ENCODE measurements around the gene HOXD12. TPM values are rescaled to one million over a fixed set of nuclear protein-coding genes. Genes with fewer than 3 reads are reported as not detected.
A peak's percentile ranks its signal among the peaks of the same experiment; 100 is the strongest.

The HOXD12 gene
- total RNA-seq, 2 donors from 2014 or later: not detected

DNA sequence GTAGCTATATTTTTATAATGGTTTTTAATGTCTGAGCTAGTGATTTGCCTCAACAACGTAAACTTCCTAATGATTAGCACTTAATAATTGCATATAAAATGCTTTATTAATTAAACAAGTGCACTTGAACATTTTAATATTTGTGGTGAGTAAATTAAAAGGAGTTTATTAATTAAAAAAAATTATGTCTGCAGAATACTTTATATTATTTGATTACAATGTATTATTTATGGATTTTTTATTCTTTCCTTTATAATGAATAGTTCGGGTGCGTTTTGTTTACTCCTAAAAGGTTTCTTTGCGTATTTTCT is 32.2 kb downstream of the HOXD12 start:
- Histone ChIP-seq H3K9me3 (no peaks in the 10 kb centered on the region), H3K4me1 (no peaks in the 10 kb centered on the region), H3K36me3 (no peaks in the 10 kb centered on the region), H3K27ac (no peak overlapping the region), H3K9ac (ENCODE audit: low read depth in 2 of 2, low read length in 2 of 2) (peak overlapping the region in 1 of 2 donors; percentile 63), H3K4me3 (no peak overlapping the region), H3K27me3 (peaks cover 28% of the 10 kb centered on the region)
- TF ChIP-seq, protein P1, sequence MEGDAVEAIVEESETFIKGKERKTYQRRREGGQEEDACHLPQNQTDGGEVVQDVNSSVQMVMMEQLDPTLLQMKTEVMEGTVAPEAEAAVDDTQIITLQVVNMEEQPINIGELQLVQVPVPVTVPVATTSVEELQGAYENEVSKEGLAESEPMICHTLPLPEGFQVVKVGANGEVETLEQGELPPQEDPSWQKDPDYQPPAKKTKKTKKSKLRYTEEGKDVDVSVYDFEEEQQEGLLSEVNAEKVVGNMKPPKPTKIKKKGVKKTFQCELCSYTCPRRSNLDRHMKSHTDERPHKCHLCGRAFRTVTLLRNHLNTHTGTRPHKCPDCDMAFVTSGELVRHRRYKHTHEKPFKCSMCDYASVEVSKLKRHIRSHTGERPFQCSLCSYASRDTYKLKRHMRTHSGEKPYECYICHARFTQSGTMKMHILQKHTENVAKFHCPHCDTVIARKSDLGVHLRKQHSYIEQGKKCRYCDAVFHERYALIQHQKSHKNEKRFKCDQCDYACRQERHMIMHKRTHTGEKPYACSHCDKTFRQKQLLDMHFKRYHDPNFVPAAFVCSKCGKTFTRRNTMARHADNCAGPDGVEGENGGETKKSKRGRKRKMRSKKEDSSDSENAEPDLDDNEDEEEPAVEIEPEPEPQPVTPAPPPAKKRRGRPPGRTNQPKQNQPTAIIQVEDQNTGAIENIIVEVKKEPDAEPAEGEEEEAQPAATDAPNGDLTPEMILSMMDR (IDR thresholded peaks at IDR 0.05): no peak
- intact Hi-C loops (cut with DNase I): no loop called here
- no peak for DNase-seq

GRCh38 chr2:176132205-176133171 is 32.9 kb downstream of the HOXD12 start:
- Histone ChIP-seq H3K27me3 (peaks cover 29% of the 10 kb centered on the region), H3K27ac (no peak overlapping the region), H3K4me1 (no peaks in the 10 kb centered on the region), H3K36me3 (no peaks in the 10 kb centered on the region), H3K9ac (ENCODE audit: low read depth in 2 of 2, low read length in 2 of 2) (no peak overlapping the region), H3K4me3 (no peak overlapping the region), H3K9me3 (no peaks in the 10 kb centered on the region)
- DNase-seq: no peak
- intact Hi-C loops (cut with DNase I): no loop called here
- TF ChIP-seq, protein P1 (IDR thresholded peaks at IDR 0.05): no peak

DNA sequence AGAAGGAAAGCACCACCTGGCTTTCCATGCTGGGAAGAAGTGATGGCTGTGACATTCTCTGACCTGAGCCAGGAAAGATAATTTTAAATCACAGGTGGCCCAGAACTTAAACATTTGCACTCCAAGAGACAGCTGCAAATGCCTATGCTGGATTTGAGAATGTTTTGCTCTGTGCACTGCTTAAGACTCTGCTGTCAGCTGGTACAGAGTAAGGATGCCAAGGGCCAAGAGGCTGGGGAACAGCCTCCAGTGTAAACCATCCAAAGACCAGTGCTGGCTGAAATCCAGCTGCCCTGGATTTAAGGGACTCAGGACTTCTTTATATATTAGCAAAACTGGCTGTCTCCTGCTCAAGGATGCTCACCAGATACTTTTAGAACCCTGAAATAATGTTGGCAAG is 33.8 kb downstream of the HOXD12 start:
- Histone ChIP-seq H3K4me3 (no peak overlapping the region), H3K4me1 (no peaks in the 10 kb centered on the region), H3K27ac (no peak overlapping the region), H3K27me3 (peaks cover 23% of the 10 kb centered on the region), H3K36me3 (no peaks in the 10 kb centered on the region), H3K9me3 (no peaks in the 10 kb centered on the region), H3K9ac (ENCODE audit: low read depth in 2 of 2, low read length in 2 of 2) (peak overlapping the region in 1 of 2 donors; percentile 1)
- DNase-seq: no peak
- TF ChIP-seq, protein P1 (IDR thresholded peaks at IDR 0.05): no peak
- intact Hi-C loops (cut with DNase I): no loop called here

DNA sequence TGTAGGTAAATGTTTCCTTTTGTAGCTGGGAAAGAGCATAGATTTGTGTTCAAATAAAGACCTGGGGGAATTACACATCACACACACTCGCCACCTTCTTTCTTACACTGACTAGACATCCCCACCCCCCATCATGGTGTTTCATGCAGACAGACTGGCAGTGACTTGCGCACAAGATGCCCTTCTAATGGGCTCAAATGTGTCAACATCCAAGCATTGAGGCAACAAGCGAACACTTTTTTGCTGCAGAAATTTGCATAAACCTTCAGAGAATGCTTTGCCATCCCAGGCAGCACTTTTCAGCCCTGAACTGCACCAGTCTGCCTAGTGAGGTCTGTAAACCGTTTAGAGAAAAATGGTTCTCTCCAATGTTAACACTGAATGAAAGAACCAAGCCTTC is 34.4 kb downstream of the HOXD12 start:
- no peak overlapping the region for H3K4me3 ChIP-seq
- no peaks in the 10 kb centered on the region for H3K36me3 ChIP-seq
- no peaks in the 10 kb centered on the region for H3K4me1 ChIP-seq
- DNase-seq: no peak
- intact Hi-C loops (cut with DNase I): no loop called here
- peaks cover 19% of the 10 kb centered on the region for H3K27me3 ChIP-seq
- no peak overlapping the region for H3K9ac ChIP-seq (ENCODE audit: low read depth in 2 of 2, low read length in 2 of 2)
- H3K27ac ChIP-seq: no peak overlapping the region
- TF ChIP-seq, protein P1 (IDR thresholded peaks at IDR 0.05): no peak
- no peaks in the 10 kb centered on the region for H3K9me3 ChIP-seq

DNA sequence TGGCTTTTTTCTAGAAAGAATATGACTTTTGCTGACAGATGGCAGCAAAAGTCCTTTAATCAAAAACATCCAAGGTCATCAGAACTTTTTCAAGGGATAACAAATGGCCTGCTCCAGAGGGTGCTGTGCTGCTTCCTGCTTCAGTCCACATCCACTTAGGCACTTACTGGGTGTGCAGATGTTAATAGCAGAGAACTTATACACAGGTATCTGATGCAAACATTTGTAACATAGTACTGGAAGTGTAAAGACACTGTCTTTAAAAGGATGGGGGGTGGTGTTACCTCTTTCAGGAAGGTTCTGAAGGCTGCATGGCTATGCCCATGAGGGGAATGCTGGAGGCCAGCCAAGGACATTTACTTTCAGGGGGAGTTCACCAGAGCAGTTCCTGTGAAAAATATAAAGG is 35.4 kb downstream of the HOXD12 start:
- TF ChIP-seq, protein P1 (IDR thresholded peaks at IDR 0.05): no peak
- H3K4me3 ChIP-seq: no peak overlapping the region
- intact Hi-C loops (cut with DNase I): no loop called here
- no peaks in the 10 kb centered on the region for H3K9me3 ChIP-seq
- H3K27ac ChIP-seq: peak overlapping the region; percentile 46
- peaks cover 12% of the 10 kb centered on the region for H3K27me3 ChIP-seq
- DNase-seq: no peak
- H3K36me3 ChIP-seq: no peaks in the 10 kb centered on the region
- H3K4me1 ChIP-seq: no peaks in the 10 kb centered on the region
- H3K9ac ChIP-seq (ENCODE audit: low read depth in 2 of 2, low read length in 2 of 2): peak overlapping the region in 1 of 2 donors; percentile 28
